Activated CD4-positive, alpha-beta T cell treated with anti-CD3 and anti-CD28 coated beads, Interleukin-2, Interleukin-4, amounts not matched to agents 100 ng/mL and 50 ng/mL, durations not matched to agents 16 hours and 8 hours (primary cell): Measurements from ENCODE around the gene C1QTNF8.

Source experiments
- DNase-seq: peaks from one replicate; pipeline ENCODE4 v3.0.0-alpha.2; 2020; ENCODE audit warnings: low spot score

C1QTNF8 gene

GRCh38 chr16:1077877-1078578, 18.0 kb downstream of the C1QTNF8 start:
- no peak for DNase-seq

GRCh38 chr16:1076801-1077576, 19.1 kb downstream of the C1QTNF8 start:
- no peak for DNase-seq

GRCh38 chr16:1075546-1075945, 20.5 kb downstream of the C1QTNF8 start:
- no peak for DNase-seq

GRCh38 chr16:1074379-1074649, 21.7 kb downstream of the C1QTNF8 start:
- no peak for DNase-seq

GRCh38 chr16:1073566-1074378, 22.3 kb downstream of the C1QTNF8 start:
- DNase-seq, result no peak

- no peak for DNase-seq
These were observed 22.8 kb downstream of the C1QTNF8 start for GRCh38 chr16:1073262-1073558.

GRCh38 chr16:1072526-1073261, 23.4 kb downstream of the C1QTNF8 start, which contains the start of gene SSTR5:
TSS of gene SSTR5 (plus strand) at chr16:1072747. CDS start at chr16:1078869, 6,122 bp downstream.
- no peak for DNase-seq

- no peak for DNase-seq
These were observed 24.4 kb downstream of the C1QTNF8 start for GRCh38 chr16:1071561-1072225.

GRCh38 chr16:1070864-1071408, 25.1 kb downstream of the C1QTNF8 start:
- no peak for DNase-seq

- no peak for DNase-seq
These were observed 25.8 kb downstream of the C1QTNF8 start for GRCh38 chr16:1070084-1070863.

- DNase-seq, result no peak
These were observed 26.9 kb downstream of the C1QTNF8 start for GRCh38 chr16:1069154-1069553.

- no peak for DNase-seq
These were observed 27.6 kb downstream of the C1QTNF8 start for GRCh38 chr16:1068451-1068850.

- no peak for DNase-seq
These were observed 28.4 kb downstream of the C1QTNF8 start for GRCh38 chr16:1067629-1068028.

GRCh38 chr16:1066584-1067172, 29.4 kb downstream of the C1QTNF8 start:
- no peak for DNase-seq

- DNase-seq, result no peak
These were observed 30.4 kb downstream of the C1QTNF8 start for GRCh38 chr16:1065469-1066128.

- DNase-seq, result no peak
These were observed 32.3 kb downstream of the C1QTNF8 start for GRCh38 chr16:1063728-1064127.

- DNase-seq, result no peak
These were observed 33.1 kb downstream of the C1QTNF8 start for GRCh38 chr16:1062895-1063294.

- DNase-seq, result no peak
These were observed 34.1 kb downstream of the C1QTNF8 start for GRCh38 chr16:1061769-1062505.
